Motor neuron (in vitro differentiated cells): ENCODE data around the gene FAM163B. TPM values are rescaled to one million over a fixed set of nuclear protein-coding genes. Genes with fewer than 3 reads are reported as not detected.

Source experiments
- ATAC-seq, 8 experiments: fragments of 200-7000 bp; cut with Tn5 transposase; replicated peaks in 6 of 8; 2 replicates each; pipeline ENCODE4 v1.8.0; 2021; ENCODE audit warnings: mild to moderate bottlenecking in 8 of 8, moderate library complexity in 8 of 8
- H3K27ac ChIP-seq, 2 donors: fragments of 250-450 bp; sonication (Bioruptor Pico); 2 replicates each; pipeline ENCODE4 v1.9.0; 2021; ENCODE audit warnings: antibody characterized with exemption in 2 of 2, mild to moderate bottlenecking in 2 of 2, moderate library complexity in 1 of 2
- H3K4me1 ChIP-seq, 2 donors: fragments of 250-450 bp; sonication (Bioruptor Pico); replicated peaks in 1 of 2; 2 replicates each; pipeline ENCODE4 v1.6.1; 2021; ENCODE audit warnings: antibody characterized with exemption in 2 of 2, mild to moderate bottlenecking in 2 of 2, moderate library complexity in 1 of 2
- H3K4me3 ChIP-seq, 5 donors: fragments of 250-450 bp; sonication (Bioruptor Pico); 2 replicates each; pipeline ENCODE4 v1.9.0; 2021; ENCODE audit warnings: antibody characterized with exemption in 5 of 5, mild to moderate bottlenecking in 5 of 5, moderate library complexity in 4 of 5
- WGBS, 10 experiments: fragments of 450-650 bp; shearing (Covaris generic); methylation state at CpG; one replicate each; pipeline ENCODE4 v1.0.0; 2022; 5-methylcytosine and 5-hydroxymethylcytosine counted together
- in situ Hi-C, 9 experiments: fragments of 400-800 bp; cut with MboI; loops; one replicate each; pipeline ENCODE4 v1.15.0; 2021; ENCODE audit warnings: low sequenced_read_pairs in 9 of 9, low pct_unique_long_range_greater_than_20kb in 2 of 9; ENCODE audit not compliant: unreplicated experiment in 9 of 9
- total RNA-seq, 8 experiments: library from RNA; unstranded; fragments of 300-600 nt; gene quantifications; 2 replicates each; pipeline versions ENCODE4 v1.2.3 to v1.2.4, GENCODE V29; 2022

FAM163B gene
- total RNA-seq, 8 experiments from 2014 or later: 0.36 to 1.9 (median 0.78) TPM; not detected in 1

DNA sequence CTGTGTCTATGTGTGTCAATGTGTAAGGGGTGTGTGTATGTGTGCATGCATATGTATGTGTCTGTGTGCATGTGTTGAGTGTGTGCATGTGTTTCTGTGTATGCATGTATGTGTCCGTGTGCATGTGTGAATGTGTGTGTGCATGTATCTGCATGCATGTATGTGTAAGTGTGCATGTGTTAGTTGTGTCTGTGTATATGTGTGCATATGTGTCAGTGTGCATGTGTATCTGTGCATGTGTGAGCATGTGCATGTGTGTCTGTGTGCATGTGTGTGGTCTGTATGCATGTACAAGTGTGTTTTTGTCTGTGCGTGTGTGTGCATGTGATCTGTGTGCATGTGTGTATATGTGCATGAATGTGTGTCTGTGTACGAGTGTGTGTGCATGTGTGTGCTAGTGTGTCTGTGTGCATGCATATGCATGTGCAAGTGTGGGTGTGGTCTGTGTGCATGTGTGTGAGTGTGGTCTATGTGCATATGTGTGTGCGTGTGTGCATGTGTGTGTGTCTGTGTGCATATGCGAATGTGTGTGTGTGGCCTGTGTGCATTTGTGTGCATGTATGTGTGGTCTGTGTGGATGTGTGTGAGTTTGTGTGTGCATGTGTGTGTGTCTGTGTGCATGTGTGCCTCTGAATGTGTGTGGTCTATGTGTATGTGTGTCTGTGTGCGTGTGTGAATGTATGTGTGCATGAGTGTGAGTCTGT lies 9.6 kb downstream of the FAM163B start:
- in situ Hi-C loops: no loop called here
- 53 to 100% (median 90%) methylated on average over 1 to 4 of the region's 6 CpGs; no CpG with 5 or more reads in 2 of the 10 experiments for WGBS, 10 experiments
- no peak overlapping the region for H3K27ac ChIP-seq
- ATAC-seq: no peak
- H3K4me1 ChIP-seq: no peaks in the 10 kb centered on the region
- H3K4me3 ChIP-seq: no peak overlapping the region

DNA sequence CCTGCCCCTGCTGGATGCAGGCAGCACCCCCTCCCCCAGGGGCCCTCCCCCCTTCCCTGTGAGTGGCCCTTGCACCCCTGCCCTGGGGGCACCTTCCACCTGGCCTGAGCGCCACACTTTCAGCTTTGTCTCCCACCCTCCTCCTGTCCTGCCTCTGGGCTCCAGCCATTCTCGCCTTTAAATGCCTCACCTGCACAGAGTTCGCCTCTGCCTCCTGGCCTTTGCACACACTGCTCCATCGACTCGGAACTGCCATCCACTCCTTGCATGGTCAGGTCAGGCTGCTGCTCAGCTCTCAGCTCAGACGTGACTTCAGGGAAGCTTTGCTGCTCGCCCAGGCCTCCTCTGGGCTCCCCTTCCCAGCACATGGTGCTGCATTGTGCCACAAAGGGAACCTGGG lies 10.2 kb downstream of the FAM163B start:
- Histone ChIP-seq H3K4me3 (no peak overlapping the region), H3K4me1 (no peaks in the 10 kb centered on the region), H3K27ac (no peak overlapping the region)
- no peak for ATAC-seq
- in situ Hi-C loops: no loop called here
- WGBS, 10 experiments: 92% methylated on average over 2 of the region's 7 CpGs; no CpG with 5 or more reads in 9 of the 10 experiments

DNA sequence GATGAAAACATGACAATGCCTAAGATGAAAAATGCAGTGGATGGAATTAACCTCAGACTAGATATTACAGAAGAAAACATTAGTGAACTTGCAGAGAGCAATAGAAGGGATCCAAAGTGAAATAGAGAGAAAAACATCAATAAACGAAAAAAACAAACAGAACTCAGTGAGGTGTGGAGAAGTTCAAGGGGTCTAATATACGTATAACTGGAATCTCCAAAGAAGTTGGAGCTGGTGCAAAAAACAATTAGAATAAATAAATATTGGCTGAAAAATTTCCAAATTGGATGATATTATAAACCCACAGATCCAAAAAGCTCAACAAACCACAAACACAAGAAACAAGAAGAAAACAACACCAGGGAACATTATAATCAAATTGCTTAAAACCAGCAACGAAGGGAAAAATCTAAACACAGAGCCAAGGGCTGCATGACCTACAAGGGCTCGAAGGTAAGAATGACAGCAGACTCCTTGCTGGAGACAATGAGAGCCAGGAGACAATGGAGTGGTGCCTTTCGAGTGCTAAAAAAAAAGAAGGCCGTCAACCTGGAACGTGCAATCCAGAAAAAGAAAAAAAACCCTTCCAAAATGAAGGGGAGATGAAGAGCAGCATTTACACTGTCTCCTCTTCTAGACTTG lies 11.8 kb downstream of the FAM163B start:
- ATAC-seq: no peak
- 6 to 65% (median 58%) methylated on average over 2 to 7 of the region's 7 CpGs for WGBS, 10 experiments
- in situ Hi-C loops: no loop called here
- Histone ChIP-seq H3K4me3 (no peak overlapping the region), H3K4me1 (no peaks in the 10 kb centered on the region), H3K27ac (no peak overlapping the region)

DNA sequence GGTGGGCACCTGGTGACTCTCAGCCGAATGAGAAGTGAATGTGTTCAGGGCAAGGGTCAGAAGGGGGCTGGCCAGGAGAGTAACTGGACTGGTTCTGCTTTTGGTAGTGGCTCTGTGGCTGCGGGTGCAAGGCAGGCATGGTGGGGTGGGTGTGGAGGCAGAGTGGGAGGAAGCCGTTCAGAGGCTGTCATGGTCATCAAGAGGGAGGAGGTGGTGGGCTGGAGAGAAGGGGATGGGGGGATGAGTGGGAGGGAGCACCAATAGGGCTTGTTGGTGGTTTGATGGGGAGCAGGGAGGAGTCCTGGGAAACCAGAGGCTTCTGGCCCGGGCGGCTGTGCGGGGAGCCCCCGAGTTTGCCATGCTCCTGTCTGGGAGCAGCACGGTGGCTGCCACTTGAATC lies 13.3 kb downstream of the FAM163B start:
- H3K4me1 ChIP-seq: no peaks in the 10 kb centered on the region
- H3K4me3 ChIP-seq: no peak overlapping the region
- ATAC-seq: no peak
- no peak overlapping the region for H3K27ac ChIP-seq
- in situ Hi-C loops: no loop called here
- 0 to 93% (median 93%) methylated on average over 1 to 2 of the region's 8 CpGs; no CpG with 5 or more reads in 7 of the 10 experiments for WGBS, 10 experiments

GRCh38 chr9:133594310-133594709 lies 14.9 kb downstream of the FAM163B start:
- in situ Hi-C loops: no loop called here
- Histone ChIP-seq H3K4me1 (no peaks in the 10 kb centered on the region), H3K27ac (no peak overlapping the region), H3K4me3 (no peak overlapping the region)
- ATAC-seq: no peak
- 50 to 81% (median 77%) methylated on average over 1 to 2 of the region's 2 CpGs; no CpG with 5 or more reads in 6 of the 10 experiments for WGBS, 10 experiments

DNA sequence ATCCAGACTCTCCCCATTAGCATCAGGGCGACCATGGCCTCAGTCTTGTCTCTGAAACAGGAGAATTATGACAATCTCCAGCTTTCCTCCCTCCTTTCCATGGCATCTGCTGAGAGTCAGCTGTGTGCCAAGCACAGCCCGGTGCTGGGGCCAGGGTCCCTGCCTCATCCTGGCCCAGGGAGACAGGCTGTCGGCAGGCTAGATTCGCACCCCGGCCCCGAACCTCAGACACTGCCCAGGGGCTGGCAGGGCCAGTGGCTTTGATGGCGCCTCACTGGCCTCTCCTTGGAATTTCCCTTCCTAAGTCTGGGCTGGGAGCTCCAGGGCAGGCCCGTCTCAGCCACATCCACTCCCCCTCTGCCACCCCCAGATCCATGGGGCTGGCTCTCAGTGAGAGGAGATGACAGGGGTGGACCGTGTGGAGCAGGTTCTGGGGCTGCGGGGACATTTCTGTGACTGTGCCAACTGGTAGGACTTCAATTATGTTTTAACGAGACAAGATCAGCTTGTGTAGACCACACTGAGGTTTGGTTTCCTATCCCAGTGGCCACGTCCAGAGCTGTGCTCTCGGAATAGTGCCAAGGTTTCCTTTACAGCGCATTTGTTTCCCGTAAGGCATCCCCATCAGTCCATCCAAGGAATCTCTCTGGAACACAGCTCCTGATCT lies 15.5 kb downstream of the FAM163B start:
- in situ Hi-C loops: no loop called here

GRCh38 chr9:133592731-133593409 lies 16.3 kb downstream of the FAM163B start:
- ATAC-seq: no peak
- H3K4me3 ChIP-seq: no peak overlapping the region
- in situ Hi-C loops: no loop called here
- no peak overlapping the region for H3K27ac ChIP-seq
- 60 to 100% (median 82%) methylated on average over 1 to 7 of the region's 17 CpGs; no CpG with 5 or more reads in 6 of the 10 experiments for WGBS, 10 experiments
- no peaks in the 10 kb centered on the region for H3K4me1 ChIP-seq

More for the DNA sequence above, 15.5 kb downstream of the FAM163B start:
- no peak for ATAC-seq
- WGBS, 10 experiments: 20 to 83% (median 62%) methylated on average over 1 to 6 of the region's 15 CpGs; no CpG with 5 or more reads in 4 of the 10 experiments
- H3K4me1 ChIP-seq: no peaks in the 10 kb centered on the region
- H3K4me3 ChIP-seq: no peak overlapping the region
- no peak overlapping the region for H3K27ac ChIP-seq

- in situ Hi-C loops: no loop called here
- Histone ChIP-seq H3K27ac (no peak overlapping the region), H3K4me3 (no peak overlapping the region), H3K4me1 (no peaks in the 10 kb centered on the region)
- no peak for ATAC-seq
- WGBS, 10 experiments: 34 to 100% (median 72%) methylated on average over 1 to 6 of the region's 10 CpGs; no CpG with 5 or more reads in 3 of the 10 experiments
Measured at GRCh38 chr9:133591985-133592384, 17.2 kb downstream of the FAM163B start.

DNA sequence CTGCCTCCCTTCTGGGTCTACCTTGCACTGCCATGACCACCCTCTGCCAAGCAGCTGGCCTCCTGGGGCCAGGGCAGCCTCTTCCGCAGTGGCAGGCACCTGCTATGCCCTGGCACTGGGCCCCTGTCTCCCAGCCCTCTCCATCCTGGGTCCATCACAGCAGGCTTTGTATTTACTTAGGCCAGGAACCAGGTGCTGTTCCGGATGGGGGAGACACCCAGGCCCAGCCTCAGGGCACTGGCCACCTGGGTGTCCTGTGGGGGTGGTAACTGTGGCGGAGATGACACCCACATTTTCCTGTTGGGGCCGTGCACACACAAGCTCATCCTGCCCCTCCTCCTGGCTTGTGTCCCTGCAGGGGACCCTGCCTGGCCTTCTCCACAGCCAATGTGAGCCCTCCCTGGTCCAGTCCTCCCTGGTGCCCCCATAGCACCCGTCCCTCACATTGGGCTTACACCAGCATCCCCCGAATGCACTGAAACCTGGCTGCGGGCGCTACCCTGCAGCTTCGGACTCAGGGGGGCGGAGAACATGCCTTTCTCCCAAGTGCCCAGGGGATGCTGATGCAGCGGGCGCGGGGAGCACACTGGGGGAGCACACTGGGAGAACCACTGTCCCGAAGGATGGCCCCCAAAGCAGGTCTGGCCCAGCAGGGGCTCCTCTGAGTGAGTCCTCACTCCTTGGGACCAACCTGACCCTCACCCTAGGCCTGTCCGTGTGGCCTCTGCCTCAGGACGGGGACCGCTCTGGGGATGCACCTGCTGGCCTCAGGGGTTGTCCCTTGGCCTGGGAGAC lies 17.9 kb downstream of the FAM163B start:
- no peak for ATAC-seq
- in situ Hi-C loops: no loop called here
- no peak overlapping the region for H3K4me3 ChIP-seq
- WGBS, 10 experiments: 68 to 100% (median 83%) methylated on average over 1 to 5 of the region's 17 CpGs; no CpG with 5 or more reads in 4 of the 10 experiments
- peaks cover under 1 to 2% of the 10 kb centered on the region in 2 donors for H3K4me1 ChIP-seq
- H3K27ac ChIP-seq: no peak overlapping the region

GRCh38 chr9:133590231-133590855 lies 18.8 kb downstream of the FAM163B start:
- no peak overlapping the region for H3K4me3 ChIP-seq
- in situ Hi-C loops: no loop called here
- no peak for ATAC-seq
- WGBS, 10 experiments: 0 to 83% (median 43%) methylated on average over 1 to 11 of the region's 20 CpGs; no CpG with 5 or more reads in 1 of the 10 experiments
- H3K4me1 ChIP-seq: peaks cover 10 to 11% of the 10 kb centered on the region in 2 donors
- H3K27ac ChIP-seq: no peak overlapping the region

- in situ Hi-C loops: no loop called here
- ATAC-seq: no peak
- Histone ChIP-seq H3K4me3 (no peak overlapping the region), H3K27ac (no peak overlapping the region), H3K4me1 (peaks cover 17 to 18% of the 10 kb centered on the region in 2 donors)
- 30 to 50% (median 38%) methylated on average over 1 to 9 of the region's 19 CpGs; no CpG with 5 or more reads in 6 of the 10 experiments for WGBS, 10 experiments
Measured at GRCh38 chr9:133589454-133590227, 19.5 kb downstream of the FAM163B start.
